LNCaP clone FGC (cell line): Measurements from ENCODE around the gene SRP68.
A peak's percentile ranks its signal among the peaks of the same experiment; 100 is the strongest.

Experiments used
- DNase-seq: peaks from one replicate; pipeline ENCODE4 v3.0.0-alpha.2; 2011; ENCODE audit warnings: low read depth
- H3K4me3 ChIP-seq: 2 replicates; pipeline ENCODE4 v1.5.1; 2011; ENCODE audit warnings: mild to moderate bottlenecking, low read depth, low read length, control low read depth
- CTCF ChIP-seq: IDR thresholded peaks from 2 replicates; pipeline ENCODE4 v1.5.1; 2012; ENCODE audit warnings: mild to moderate bottlenecking; ENCODE audit not compliant: control insufficient read depth, insufficient read depth; ENCODE audit errors: extremely low read depth

The SRP68 gene

GRCh38 chr17:76002100-76002499 lies 70.2 kb downstream of the SRP68 start:
- H3K4me3 ChIP-seq = no peak overlapping the region
- DNase-seq = no peak
- TF ChIP-seq CTCF = no peak

DNA sequence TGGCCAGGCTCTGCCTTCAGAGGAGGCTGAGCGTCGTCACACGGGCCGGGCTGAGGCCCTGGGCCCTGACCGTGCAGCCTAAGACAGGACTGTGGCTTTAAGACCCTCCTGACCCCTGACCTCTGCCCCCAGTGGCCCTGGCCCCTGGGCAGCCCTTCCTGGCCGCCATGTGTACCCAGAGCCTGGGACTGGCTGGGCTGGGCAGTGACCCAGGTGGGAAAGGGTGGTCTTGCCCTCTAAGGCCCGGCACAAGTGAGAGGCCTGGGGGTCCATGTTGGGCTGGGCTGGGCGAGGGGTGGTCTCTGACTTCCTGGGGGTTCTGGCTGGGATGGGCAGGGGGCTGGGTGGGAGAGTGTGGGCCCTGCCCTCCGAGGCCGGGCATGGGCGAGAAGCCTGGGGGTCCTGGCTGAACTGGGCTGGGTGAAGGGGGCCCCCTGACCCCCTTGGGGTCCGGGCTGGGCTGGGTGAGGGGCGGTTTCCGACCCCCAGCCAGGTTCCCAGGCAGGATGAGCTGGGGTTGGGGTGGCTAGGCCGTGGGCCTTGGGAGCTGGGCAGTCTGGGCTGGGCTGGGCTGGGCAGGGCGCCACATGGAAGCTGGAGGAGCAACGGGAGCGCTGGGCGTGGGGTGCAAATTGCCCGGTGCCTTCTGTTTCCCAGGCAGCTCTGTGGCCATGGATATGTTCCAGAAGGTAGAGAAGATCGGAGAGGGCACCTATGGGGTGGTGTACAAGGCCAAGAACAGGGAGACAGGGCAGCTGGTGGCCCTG lies 71.4 kb downstream of the SRP68 start, which contains the start of gene CDK3:
Gene CDK3, plus strand, starts transcription at position 101 of the 767 bp plus-strand sequence. Its CDS starts 571 bp downstream, at position 672.
- H3K4me3 ChIP-seq = no peak within 1 kb of the TSS
- no peak for DNase-seq
- no peak for TF ChIP-seq CTCF

DNA sequence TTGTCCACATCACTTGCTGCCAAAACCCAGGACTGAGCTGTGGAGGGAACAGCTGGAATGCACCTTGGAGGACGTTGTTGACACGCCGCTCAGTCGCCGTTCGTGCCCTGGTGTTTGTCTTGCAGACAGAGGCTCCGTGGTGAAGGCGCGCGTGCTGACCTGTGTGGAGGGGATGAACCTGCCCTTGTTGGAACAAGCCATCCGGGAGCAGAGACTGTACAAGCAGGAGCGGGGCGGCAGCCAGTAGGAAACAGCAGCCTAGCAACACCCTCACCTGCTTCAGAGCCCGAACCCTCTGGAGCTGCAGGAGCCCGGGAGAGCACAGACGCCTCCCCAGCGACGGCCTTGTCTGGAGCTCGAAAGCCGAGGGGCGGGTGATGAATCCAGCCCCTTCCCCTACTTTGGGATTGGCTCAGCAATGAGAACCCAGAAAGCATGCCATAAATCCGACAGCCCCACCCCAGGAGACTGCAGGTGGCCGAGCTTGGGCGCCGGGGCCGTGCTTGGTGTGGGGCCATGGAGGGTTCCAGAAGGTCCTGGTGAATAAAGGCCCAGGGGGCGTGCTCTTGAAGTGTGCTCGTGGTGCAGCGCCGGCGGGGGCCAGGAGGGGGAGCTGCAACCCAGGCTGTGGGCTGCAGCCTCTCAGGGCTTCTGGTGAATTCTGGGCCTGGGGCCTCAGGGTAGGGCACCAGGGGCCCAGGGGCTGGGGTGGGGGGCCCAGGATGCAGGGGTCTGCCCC lies 72.1 kb downstream of the SRP68 start:
- no peak overlapping the region for H3K4me3 ChIP-seq
- peak; percentile 92 for TF ChIP-seq CTCF
- peak; percentile 66 for DNase-seq

- no peak overlapping the region for H3K4me3 ChIP-seq
- no peak for DNase-seq
- no peak for TF ChIP-seq CTCF
Observed at GRCh38 chr17:75998327-75998795, 74.0 kb downstream of the SRP68 start.

DNA sequence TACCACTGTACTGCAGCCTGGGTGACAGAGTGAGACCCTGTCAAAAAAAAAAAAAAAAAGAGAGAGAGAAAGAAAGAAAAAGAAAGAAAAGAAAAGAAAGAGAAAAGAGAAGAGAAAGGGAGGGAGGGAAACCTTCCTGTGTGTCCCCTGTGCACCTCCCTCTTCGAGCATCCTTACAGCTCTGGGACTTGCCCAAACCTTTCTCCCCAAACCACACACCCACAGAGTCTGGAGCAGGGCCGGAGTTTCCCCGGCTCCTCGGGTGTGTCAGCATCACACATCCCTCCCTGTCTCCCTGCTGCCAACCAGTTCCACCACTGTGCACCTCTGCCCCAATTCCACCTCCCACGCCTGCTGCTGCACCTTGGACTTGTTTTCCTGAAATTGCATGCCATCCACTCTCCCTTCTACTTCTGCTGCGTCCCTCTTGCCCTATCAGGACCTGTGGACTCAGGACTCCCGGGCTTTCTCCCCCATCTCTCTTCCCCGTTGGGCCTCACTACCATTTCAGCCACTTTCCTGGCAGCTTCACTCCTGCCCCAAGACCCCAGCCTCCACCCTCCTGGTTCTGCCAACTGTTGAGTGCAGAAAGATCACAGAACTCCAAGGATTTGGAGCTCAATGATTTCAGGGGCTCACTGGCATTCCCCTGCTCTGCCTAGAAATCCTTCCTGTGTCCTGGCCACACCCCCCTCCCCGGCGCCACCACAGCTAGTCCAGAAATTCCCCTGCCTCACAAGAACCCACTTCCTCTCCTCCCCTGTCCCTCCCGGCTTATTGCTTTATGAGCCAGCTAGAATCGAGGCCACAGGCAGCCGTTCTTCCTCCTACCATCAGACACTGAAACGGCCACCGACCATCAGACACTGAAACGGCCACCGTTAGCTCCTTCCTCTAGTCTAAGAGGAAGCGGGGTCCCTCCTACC lies 75.4 kb downstream of the SRP68 start:
- no peak for DNase-seq
- no peak for TF ChIP-seq CTCF
- no peak overlapping the region for H3K4me3 ChIP-seq

GRCh38 chr17:75995385-75995925 lies 76.9 kb downstream of the SRP68 start:
- TF ChIP-seq CTCF = no peak
- DNase-seq = no peak

More at GRCh38 chr17:75995385-75995925, 76.9 kb downstream of the SRP68 start:
- no peak overlapping the region for H3K4me3 ChIP-seq
